ENCODE measurements around the gene ECI1.
A peak's percentile ranks its signal among the peaks of the same experiment; 100 is the strongest.

Gene ECI1

GRCh38 chr16:2251296-2252111, at the start of gene ECI1:
ECI1 (minus strand) TSS chr16:2251587; CDS start chr16:2251566, 21 bp downstream.
- peak; percentile 42 for TF ChIP-seq CTCF (IDR thresholded peaks at IDR 0.05; ENCODE audit: insufficient read depth, low read depth, low read length, missing control alignments)
- DNase-seq (ENCODE audit: low read depth): peak; percentile 88
- H3K4me3 ChIP-seq (ENCODE audit: low read length): peak within 1 kb of the TSS; percentile 63

- no peak overlapping the region for H3K4me3 ChIP-seq (ENCODE audit: low read length)
- no peak for DNase-seq (ENCODE audit: low read depth)
- TF ChIP-seq CTCF (IDR thresholded peaks at IDR 0.05; ENCODE audit: insufficient read depth, low read depth, low read length, missing control alignments): no peak
Measured at GRCh38 chr16:2299915-2300192, 48.5 kb upstream of the ECI1 start.

GRCh38 chr16:2299121-2299914, 47.9 kb upstream of the ECI1 start:
- no peak for TF ChIP-seq CTCF (IDR thresholded peaks at IDR 0.05; ENCODE audit: insufficient read depth, low read depth, low read length, missing control alignments)
- H3K4me3 ChIP-seq (ENCODE audit: low read length): no peak overlapping the region
- DNase-seq (ENCODE audit: low read depth): no peak

GRCh38 chr16:2298621-2299020, 47.2 kb upstream of the ECI1 start:
- no peak for TF ChIP-seq CTCF (IDR thresholded peaks at IDR 0.05; ENCODE audit: insufficient read depth, low read depth, low read length, missing control alignments)
- H3K4me3 ChIP-seq (ENCODE audit: low read length): no peak overlapping the region
- no peak for DNase-seq (ENCODE audit: low read depth)

GRCh38 chr16:2297506-2297860, 46.1 kb upstream of the ECI1 start:
- H3K4me3 ChIP-seq (ENCODE audit: low read length): no peak overlapping the region
- DNase-seq (ENCODE audit: low read depth): no peak
- TF ChIP-seq CTCF (IDR thresholded peaks at IDR 0.05; ENCODE audit: insufficient read depth, low read depth, low read length, missing control alignments): no peak

- H3K4me3 ChIP-seq (ENCODE audit: low read length): no peak overlapping the region
- peak; percentile 20 for TF ChIP-seq CTCF (IDR thresholded peaks at IDR 0.05; ENCODE audit: insufficient read depth, low read depth, low read length, missing control alignments)
- peak; percentile 8 for DNase-seq (ENCODE audit: low read depth)
Measured at GRCh38 chr16:2296661-2297505, 45.5 kb upstream of the ECI1 start.

Measured in epithelial cell of esophagus (primary cell).